ENCODE data around the gene NLRP12.
"Not testable (repeated sequence)": the region's sequence is repeated elsewhere in the genome, so short reads cannot be mapped to it uniquely, and the experiment has no call there.

The NLRP12 gene

GRCh38 chr19:53824134-53824611 is at the start of gene NLRP12:
Gene NLRP12 (minus strand): TSS chr19:53824314. CDS start chr19:53824174, 140 bp downstream.
- DNase-seq (ENCODE audit: low read depth in 2 of 2), result no peak

- DNase-seq (ENCODE audit: low read depth in 2 of 2), result no peak
Measured at GRCh38 chr19:53872762-53873161, 48.6 kb upstream of the NLRP12 start.

GRCh38 chr19:53871454-53871853 is 47.3 kb upstream of the NLRP12 start:
- DNase-seq (ENCODE audit: low read depth in 2 of 2), result no peak

- no peak for DNase-seq (ENCODE audit: low read depth in 2 of 2)
Measured at GRCh38 chr19:53870485-53870844, 46.4 kb upstream of the NLRP12 start.

- DNase-seq (ENCODE audit: low read depth in 2 of 2), result not testable (repeated sequence)
Measured at GRCh38 chr19:53869805-53870484, 45.8 kb upstream of the NLRP12 start.

GRCh38 chr19:53868892-53869804 is 45.0 kb upstream of the NLRP12 start:
- peak; percentile 72 to 78 for DNase-seq (ENCODE audit: low read depth in 2 of 2)

- no peak for DNase-seq (ENCODE audit: low read depth in 2 of 2)
Measured at GRCh38 chr19:53868091-53868891, 44.2 kb upstream of the NLRP12 start.

- DNase-seq (ENCODE audit: low read depth in 2 of 2), result peak; percentile 99 to 100
Measured at GRCh38 chr19:53867225-53868090, 43.3 kb upstream of the NLRP12 start, which contains the start of gene MYADM. Gene MYADM (plus strand): TSS chr19:53867883. CDS start chr19:53873530, 5,647 bp downstream.

- no peak for DNase-seq (ENCODE audit: low read depth in 2 of 2)
Measured at GRCh38 chr19:53866865-53867224, 42.7 kb upstream of the NLRP12 start.

GRCh38 chr19:53865918-53866864 is 42.1 kb upstream of the NLRP12 start:
- DNase-seq (ENCODE audit: low read depth in 2 of 2), result peak in 1 of 2 donors; percentile 37

- no peak for DNase-seq (ENCODE audit: low read depth in 2 of 2)
Measured at GRCh38 chr19:53865523-53865917, 41.4 kb upstream of the NLRP12 start.

- no peak for DNase-seq (ENCODE audit: low read depth in 2 of 2)
Measured at GRCh38 chr19:53864308-53864836, 40.3 kb upstream of the NLRP12 start.

GRCh38 chr19:53853707-53854106 is 29.6 kb upstream of the NLRP12 start:
- DNase-seq (ENCODE audit: low read depth in 2 of 2), result no peak

GRCh38 chr19:53849237-53849676 is 25.1 kb upstream of the NLRP12 start:
- no peak for DNase-seq (ENCODE audit: low read depth in 2 of 2)

GRCh38 chr19:53847555-53847954 is 23.4 kb upstream of the NLRP12 start:
- no peak for DNase-seq (ENCODE audit: low read depth in 2 of 2)

GRCh38 chr19:53844849-53845246 is 20.7 kb upstream of the NLRP12 start:
- no peak for DNase-seq (ENCODE audit: low read depth in 2 of 2)

GRCh38 chr19:53840914-53841313 is 16.8 kb upstream of the NLRP12 start:
- not testable (repeated sequence) for DNase-seq (ENCODE audit: low read depth in 2 of 2)

GRCh38 chr19:53840241-53840640 is 16.1 kb upstream of the NLRP12 start:
- DNase-seq (ENCODE audit: low read depth in 2 of 2), result not testable (repeated sequence)

- not testable (repeated sequence) for DNase-seq (ENCODE audit: low read depth in 2 of 2)
Measured at GRCh38 chr19:53838446-53838845, 14.3 kb upstream of the NLRP12 start.
